GM19193 (cell line): ENCODE measurements around the gene ADAMTSL3.

Source experiments
- POLR2A ChIP-seq: IDR thresholded peaks from 4 replicates; pipeline ENCODE4 v1.6.1; 2011; ENCODE audit not compliant: insufficient read depth, insufficient read length; ENCODE audit errors: extremely low read depth

The ADAMTSL3 gene

GRCh38 chr15:83850015-83850414, 196.1 kb downstream of the ADAMTSL3 start:
- TF ChIP-seq POLR2A, result no peak

- TF ChIP-seq POLR2A, result no peak
Observed at GRCh38 chr15:83850501-83851245, 196.8 kb downstream of the ADAMTSL3 start.

GRCh38 chr15:83853232-83853631, 199.3 kb downstream of the ADAMTSL3 start:
- TF ChIP-seq POLR2A, result no peak

- no peak for TF ChIP-seq POLR2A
Observed at GRCh38 chr15:83854321-83854720, 200.4 kb downstream of the ADAMTSL3 start.

- TF ChIP-seq POLR2A, result no peak
Observed at GRCh38 chr15:83854950-83855707, 201.2 kb downstream of the ADAMTSL3 start.

GRCh38 chr15:83855956-83856355, 202.0 kb downstream of the ADAMTSL3 start:
- no peak for TF ChIP-seq POLR2A

- no peak for TF ChIP-seq POLR2A
Observed at GRCh38 chr15:83858820-83859505, 205.0 kb downstream of the ADAMTSL3 start.

- no peak for TF ChIP-seq POLR2A
Observed at GRCh38 chr15:83866692-83867091, 212.8 kb downstream of the ADAMTSL3 start.

GRCh38 chr15:83869341-83869740, 215.4 kb downstream of the ADAMTSL3 start:
- no peak for TF ChIP-seq POLR2A

- no peak for TF ChIP-seq POLR2A
Observed at GRCh38 chr15:83871808-83872559, 218.1 kb downstream of the ADAMTSL3 start.

GRCh38 chr15:83873966-83874365, 220.0 kb downstream of the ADAMTSL3 start:
- TF ChIP-seq POLR2A, result no peak

GRCh38 chr15:83880529-83880928, 226.6 kb downstream of the ADAMTSL3 start:
- TF ChIP-seq POLR2A, result no peak

GRCh38 chr15:83881156-83881555, 227.2 kb downstream of the ADAMTSL3 start:
- no peak for TF ChIP-seq POLR2A

- no peak for TF ChIP-seq POLR2A
Observed at GRCh38 chr15:83886321-83886720, 232.4 kb downstream of the ADAMTSL3 start.

- TF ChIP-seq POLR2A, result no peak
Observed at GRCh38 chr15:83887404-83887803, 233.5 kb downstream of the ADAMTSL3 start.
